ENCODE results near the gene SSC5D.

GRCh38 chr19:55453511-55454260 lies 34.5 kb upstream of the SSC5D start:
- no peak for TF ChIP-seq ELK4 (IDR thresholded peaks at IDR 0.05; ENCODE audit: borderline replicate concordance, low read depth, low read length)
- no peak for TF ChIP-seq KLF10 (tag by site-specific recombination; IDR thresholded peaks at IDR 0.05)
- TF ChIP-seq CTCF (tag by site-specific recombination; IDR thresholded peaks at IDR 0.05) = no peak
- TF ChIP-seq PRDM2 (tag by site-specific recombination; IDR thresholded peaks at IDR 0.05; ENCODE audit: borderline replicate concordance) = no peak
- no peak for TF ChIP-seq ZNF768 (tag by site-specific recombination; IDR thresholded peaks at IDR 0.05)
- TF ChIP-seq ZNF138 (tag by site-specific recombination; IDR thresholded peaks at IDR 0.05; ENCODE audit: borderline replicate concordance) = no peak
- TF ChIP-seq ZNF341 (tag by site-specific recombination; IDR thresholded peaks at IDR 0.05; ENCODE audit: low read depth) = no peak
- no peak for TF ChIP-seq ZNF747 (tag by site-specific recombination; IDR thresholded peaks at IDR 0.05)
- TF ChIP-seq ZNF274 (IDR thresholded peaks at IDR 0.05; ENCODE audit: low read length) = no peak
- TF ChIP-seq ZNF274 (tag by site-specific recombination; IDR thresholded peaks at IDR 0.05; ENCODE audit: borderline replicate concordance) = no peak
